Stimulated activated CD8-positive, alpha-beta memory T cell treated with anti-CD3 and anti-CD28 coated beads, Interleukin-15, amount 100 ng/mL, for 1 hour (primary cell): ENCODE measurements around the gene EML6.
"Not testable (repeated sequence)": the region's sequence is repeated elsewhere in the genome, so short reads cannot be mapped to it uniquely, and the experiment has no call there.

Experiments used
- DNase-seq: peaks from one replicate; pipeline ENCODE4 v3.0.0-alpha.2; 2020; ENCODE audit warnings: low read depth

EML6 gene

DNA sequence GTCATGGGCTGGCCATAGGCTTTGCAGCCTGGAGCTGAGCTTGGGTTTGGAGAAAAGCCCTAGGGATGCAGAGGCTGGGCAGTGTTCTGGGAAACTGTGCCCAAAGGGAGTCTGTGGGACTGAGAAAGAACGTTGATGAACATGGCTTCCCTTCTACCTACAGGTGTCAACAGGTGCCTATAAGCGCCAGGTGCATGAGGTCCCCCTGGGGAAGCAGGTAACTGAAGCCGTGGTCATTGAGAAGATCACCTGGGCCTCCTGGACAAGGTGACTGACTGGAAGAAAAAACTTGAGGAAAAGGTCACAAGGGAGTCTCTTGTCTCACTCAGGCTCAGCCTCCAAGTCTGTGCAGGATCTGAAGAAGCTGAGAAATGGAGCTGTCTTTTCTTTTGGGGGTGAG lies 243.4 kb downstream of the EML6 start:
- no peak for DNase-seq

DNA sequence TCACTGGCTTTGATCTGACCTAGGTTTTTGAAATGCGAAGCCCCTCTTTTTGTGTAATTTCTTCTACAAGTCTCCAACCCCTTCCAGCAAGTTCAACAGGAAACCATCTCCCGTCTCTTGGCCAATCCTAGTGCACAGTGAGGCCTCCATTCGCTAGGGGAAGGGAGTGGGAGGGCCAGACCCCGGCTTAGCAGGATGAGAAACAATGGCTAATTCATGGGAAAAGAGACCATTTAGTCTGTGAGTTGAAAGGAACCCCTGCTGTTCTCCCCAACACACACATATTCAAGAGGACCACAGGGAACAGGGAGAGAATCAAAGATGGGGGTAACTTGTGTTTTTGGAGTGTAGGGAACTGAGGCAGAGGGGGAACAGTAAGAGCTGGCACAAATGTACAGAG lies 243.8 kb downstream of the EML6 start:
- no peak for DNase-seq

- no peak for DNase-seq
Observed at GRCh38 chr2:54967759-54968365, 244.4 kb downstream of the EML6 start.

- no peak for DNase-seq
Observed at GRCh38 chr2:54968561-54969218, 245.2 kb downstream of the EML6 start.

GRCh38 chr2:54969295-54969939 lies 246.0 kb downstream of the EML6 start:
- no peak for DNase-seq

- DNase-seq: no peak
Observed at GRCh38 chr2:54969940-54970338, 246.5 kb downstream of the EML6 start.

- DNase-seq: no peak
Observed at GRCh38 chr2:54975175-54975574, 251.7 kb downstream of the EML6 start.

DNA sequence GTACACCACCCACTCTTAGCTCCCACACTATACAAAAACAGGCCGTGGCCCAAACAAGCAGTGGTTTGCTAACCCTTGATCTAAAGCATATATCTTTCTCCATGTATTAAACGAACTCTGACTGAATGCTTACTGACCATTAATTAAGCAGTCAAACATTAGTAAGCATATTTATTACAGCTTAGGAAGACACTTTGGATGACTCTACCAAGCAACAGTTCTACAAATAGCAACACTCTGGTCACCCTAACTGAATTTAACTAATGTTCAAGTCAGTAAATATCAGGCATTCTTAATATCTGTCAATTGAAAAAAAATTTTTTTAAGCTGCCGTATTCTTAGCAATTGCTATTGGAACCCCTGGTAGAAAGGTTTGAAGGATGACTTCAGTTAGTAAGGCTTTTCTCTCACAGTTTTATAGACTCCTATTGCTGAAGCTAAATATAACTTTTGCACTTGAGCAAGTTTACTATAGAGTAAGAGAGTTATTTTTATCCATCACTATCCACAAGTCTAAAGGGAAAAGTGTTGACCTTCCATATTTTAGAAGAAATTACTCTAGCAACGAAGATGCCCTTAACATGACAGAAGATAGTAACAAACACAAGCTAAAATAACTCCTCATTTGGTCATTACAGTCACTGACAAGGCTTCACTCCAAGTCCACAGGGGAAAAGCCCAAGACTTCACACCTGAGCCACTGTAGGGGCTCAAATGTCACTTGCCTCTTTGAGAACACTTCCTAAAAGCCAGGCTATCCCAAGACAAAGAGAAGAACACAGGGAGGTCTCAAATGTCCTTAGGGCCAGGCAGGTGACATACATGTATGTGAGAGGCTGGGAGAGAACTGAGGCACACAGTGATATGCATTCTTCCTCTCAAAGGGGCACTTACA lies 252.4 kb downstream of the EML6 start:
- no peak for DNase-seq

DNA sequence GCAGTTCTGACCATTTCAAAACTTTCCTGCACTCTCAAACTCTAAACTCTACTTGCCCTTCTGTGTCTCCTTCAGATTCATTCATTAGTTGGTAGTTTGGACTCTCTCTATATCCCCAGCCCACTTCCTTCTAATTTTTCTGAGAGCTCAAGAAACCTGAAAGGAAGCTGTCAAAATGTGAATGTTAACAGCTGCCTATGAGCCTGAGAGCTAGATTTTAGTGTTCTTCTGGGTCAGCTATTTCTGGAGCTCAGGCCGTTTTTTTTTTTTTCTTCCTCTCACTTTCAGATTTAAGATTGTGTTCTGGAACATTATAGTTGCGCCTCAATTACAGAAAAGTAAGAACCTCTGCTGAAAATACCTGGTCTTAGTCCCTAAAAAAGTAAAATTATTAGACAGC lies 253.7 kb downstream of the EML6 start:
- DNase-seq: no peak

DNA sequence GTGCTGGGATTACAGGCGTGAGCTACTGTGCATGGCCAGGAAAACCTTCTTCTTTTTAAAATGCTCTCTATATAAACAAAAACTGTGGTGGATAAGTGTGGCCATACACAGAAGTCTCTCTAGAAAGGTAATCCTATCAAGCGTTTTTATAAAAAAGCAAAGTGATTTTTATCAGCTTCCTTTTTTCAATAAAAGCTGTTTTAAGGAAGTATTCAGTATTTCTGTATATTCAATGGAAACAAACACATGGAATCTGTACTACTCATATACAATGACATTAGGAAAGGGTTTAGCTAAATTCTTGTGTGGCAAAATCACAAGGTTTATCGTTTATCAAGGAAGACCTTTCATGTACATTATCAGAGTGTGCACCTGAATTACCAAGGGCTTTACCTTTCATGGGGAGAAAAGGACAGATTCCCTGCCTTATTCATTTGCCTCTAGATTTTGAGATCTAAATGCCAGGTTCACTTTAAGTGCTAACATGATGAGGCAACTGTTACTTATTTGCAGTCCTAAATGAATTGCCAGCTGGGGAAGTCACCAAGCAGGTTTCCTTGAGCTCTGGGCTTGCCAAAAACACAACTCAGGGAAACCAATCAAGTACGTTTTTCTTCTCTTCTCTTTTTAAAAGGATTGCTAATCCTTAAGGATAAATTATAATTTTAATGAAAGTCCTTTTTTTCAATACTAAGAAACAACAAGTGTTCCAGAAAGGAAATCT lies 256.0 kb downstream of the EML6 start:
- DNase-seq: no peak

- DNase-seq: no peak
Observed at GRCh38 chr2:54981385-54981784, 257.9 kb downstream of the EML6 start.

- no peak for DNase-seq
Observed at GRCh38 chr2:54983345-54984220, 260.1 kb downstream of the EML6 start.

GRCh38 chr2:54984476-54984875 lies 261.0 kb downstream of the EML6 start:
- DNase-seq: no peak

- no peak for DNase-seq
Observed at GRCh38 chr2:54986264-54986663, 262.8 kb downstream of the EML6 start.

DNA sequence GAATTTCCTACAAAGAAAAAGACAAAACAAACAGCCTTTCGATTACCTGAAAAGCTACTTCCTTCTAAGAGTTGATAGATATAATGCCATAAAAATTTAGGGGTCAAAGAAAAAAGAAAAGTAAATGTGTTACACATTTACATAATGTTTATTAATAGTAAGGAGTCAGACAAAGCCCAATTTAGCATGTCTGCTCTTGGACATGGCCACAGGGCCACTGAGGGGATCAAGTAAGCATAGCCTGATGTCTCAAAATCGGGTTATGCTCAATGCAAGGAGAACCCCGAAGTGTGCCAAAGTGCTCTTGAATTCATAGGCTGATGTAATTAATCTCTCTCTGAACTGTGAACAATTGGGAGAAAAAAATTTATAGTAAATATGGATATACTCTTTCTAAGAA lies 265.1 kb downstream of the EML6 start:
- no peak for DNase-seq

DNA sequence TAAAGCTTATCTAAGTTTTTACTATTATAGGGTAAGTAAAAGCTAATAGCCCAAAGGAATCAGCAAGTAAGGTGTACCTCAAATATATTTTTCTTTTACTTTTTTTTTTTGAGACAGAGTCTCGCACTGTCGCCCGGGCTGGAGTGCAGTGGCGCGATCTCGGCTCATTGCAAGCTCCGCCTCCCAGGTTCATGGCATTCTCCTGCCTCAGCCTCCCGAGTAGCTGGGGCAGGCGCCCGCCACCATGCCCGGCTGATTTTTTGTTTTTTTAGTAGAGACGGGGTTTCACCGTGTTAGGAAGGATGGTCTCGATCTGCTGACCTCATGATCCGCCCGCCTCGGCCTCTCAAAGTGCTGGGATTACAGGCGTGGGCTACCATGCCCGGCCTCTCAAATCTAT lies 267.2 kb downstream of the EML6 start:
- not testable (repeated sequence) for DNase-seq

GRCh38 chr2:54995553-54995952 lies 272.1 kb downstream of the EML6 start:
- no peak for DNase-seq

GRCh38 chr2:54997826-54998225 lies 274.4 kb downstream of the EML6 start:
- no peak for DNase-seq

GRCh38 chr2:54999182-54999581 lies 275.7 kb downstream of the EML6 start:
- no peak for DNase-seq

DNA sequence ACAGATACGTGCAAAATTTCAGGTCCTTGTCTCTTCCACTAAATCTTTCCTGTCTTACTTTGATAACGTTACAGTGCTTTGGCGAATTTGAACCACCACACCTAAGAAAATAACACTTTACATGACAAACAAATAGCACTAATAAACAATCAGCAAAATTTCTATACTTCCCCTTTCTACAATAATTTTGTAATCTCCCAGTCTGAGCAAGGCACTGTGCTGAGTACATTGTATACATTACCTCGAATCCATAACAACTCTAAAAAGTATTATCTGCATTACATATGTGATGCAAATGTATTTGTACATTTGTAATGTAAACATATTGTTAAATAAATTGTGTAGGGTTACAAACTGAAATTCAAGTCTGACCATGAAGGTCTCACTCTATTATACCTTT lies 276.9 kb downstream of the EML6 start:
- DNase-seq: no peak

- no peak for DNase-seq
Observed at GRCh38 chr2:55001716-55002115, 278.3 kb downstream of the EML6 start.
